Gastroesophageal sphincter (tissue), 4 donors: ENCODE measurements around the gene PTPRC. TPM values are rescaled to one million over a fixed set of nuclear protein-coding genes. Genes with fewer than 3 reads are reported as not detected.

Experiments
- ATAC-seq: fragments of 150-250 bp; one replicate; pipeline ENCODE4 v1.9.1; 2016; ENCODE audit warnings: mild to moderate bottlenecking, moderate library complexity
- H3K27ac ChIP-seq, 4 donors: fragments of 200-600 bp; sonication (generic) in 3 of 4; 1 replicate in 3 of 4; 2 replicates in 1 of 4; pipeline ENCODE4 v1.5.1; 2016 to 2019
- H3K27me3 ChIP-seq: fragments of 200-600 bp; sonication (generic); one replicate; pipeline ENCODE4 v1.5.1; 2019
- H3K36me3 ChIP-seq, 2 donors: fragments of 200-600 bp; sonication (generic); one replicate each; pipeline ENCODE4 v1.5.1; 2019; ENCODE audit warnings: control low read depth in 1 of 2
- H3K4me1 ChIP-seq, 3 donors: fragments of 200-600 bp; sonication (generic); 1 replicate in 2 of 3; 2 replicates in 1 of 3; pipeline ENCODE4 v1.5.1; 2016 to 2019; ENCODE audit warnings: control low read depth in 2 of 3
- H3K4me3 ChIP-seq, 2 donors: fragments of 200-600 bp; sonication (generic); one replicate each; pipeline ENCODE4 v1.5.1; 2019; ENCODE audit warnings: mild to moderate bottlenecking in 1 of 2, moderate library complexity in 1 of 2
- H3K9me3 ChIP-seq, 3 donors: fragments of 200-600 bp; sonication (generic); one replicate each; pipeline ENCODE4 v1.5.1; 2017 to 2019; ENCODE audit warnings: control low read depth in 2 of 3
- CTCF ChIP-seq, 4 experiments: fragments of 200-600 bp in 2 of 4; fragments of 450-650 bp in 2 of 4; sonication (generic) in 1 of 4; IDR thresholded peaks; one replicate each; pipeline ENCODE4 v1.5.1; 2017 to 2019; ENCODE audit warnings: antibody characterized with exemption in 4 of 4, mild to moderate bottlenecking in 2 of 4, moderate library complexity in 2 of 4
- EP300 ChIP-seq: sonication (generic); formaldehyde crosslinking; IDR thresholded peaks from one replicate; pipeline ENCODE4 v1.6.1; 2017; ENCODE audit warnings: antibody characterized with exemption, mild to moderate bottlenecking
- POLR2A ChIP-seq, 2 donors: fragments of 450-650 bp; IDR thresholded peaks; one replicate each; pipeline ENCODE4 v1.6.1; 2017; ENCODE audit warnings: antibody characterized with exemption in 2 of 2, mild to moderate bottlenecking in 2 of 2, moderate library complexity in 1 of 2
- POLR2AphosphoS5 ChIP-seq: sonication (generic); formaldehyde crosslinking; IDR thresholded peaks from one replicate; pipeline ENCODE4 v1.6.1; 2017; ENCODE audit warnings: antibody characterized with exemption
- WGBS, 2 donors: methylation state at CpG; one replicate each; pipeline ENCODE4 v1.1.5; 2018; ENCODE audit warnings: low coverage in 1 of 2; 5-methylcytosine and 5-hydroxymethylcytosine counted together
- total RNA-seq, 4 donors: library from RNA; depleted of rRNA; stranded (reverse); fragments of >200 nt; gene quantifications; one replicate each; pipeline ENCODE4 v1.1.0, GENCODE V29; 2016

Gene PTPRC
- total RNA-seq, 4 donors from 2014 or later = 5.0 to 31.9 (median 12.9) TPM

GRCh38 chr1:198620951-198621824 is 17.7 kb upstream of the PTPRC start:
- ATAC-seq = no peak
- H3K27ac ChIP-seq = no peak overlapping the region
- no peaks in the 10 kb centered on the region for H3K4me1 ChIP-seq
- TF ChIP-seq POLR2AphosphoS5 = no peak
- TF ChIP-seq POLR2A (IDR thresholded peaks at IDR 0.05) = no peak
- TF ChIP-seq EP300 = no peak
- no peak for TF ChIP-seq CTCF (IDR thresholded peaks at IDR 0.05)
- H3K36me3 ChIP-seq = no peaks in the 10 kb centered on the region
- H3K27me3 ChIP-seq = no peaks in the 10 kb centered on the region
- WGBS, 2 donors = 87% methylated on average over 8 of the region's 10 CpGs; no CpG with 5 or more reads in 1 of the 2 donors
- H3K9me3 ChIP-seq = no peaks in the 10 kb centered on the region
- no peak overlapping the region for H3K4me3 ChIP-seq

- ATAC-seq = no peak
- Histone ChIP-seq H3K27ac (no peak overlapping the region), H3K9me3 (no peaks in the 10 kb centered on the region), H3K36me3 (no peaks in the 10 kb centered on the region), H3K27me3 (no peaks in the 10 kb centered on the region), H3K4me3 (no peak overlapping the region), H3K4me1 (no peaks in the 10 kb centered on the region)
- TF ChIP-seq EP300 = no peak
- no peak for TF ChIP-seq CTCF (IDR thresholded peaks at IDR 0.05)
- no peak for TF ChIP-seq POLR2A (IDR thresholded peaks at IDR 0.05)
- no peak for TF ChIP-seq POLR2AphosphoS5
- 40 to 50% methylated on average over 1 of the region's 1 CpG for WGBS, 2 donors
Observed at GRCh38 chr1:198622001-198622400, 16.8 kb upstream of the PTPRC start.

GRCh38 chr1:198623752-198624647 is 14.8 kb upstream of the PTPRC start:
- H3K9me3 ChIP-seq = no peaks in the 10 kb centered on the region
- no peak overlapping the region for H3K27ac ChIP-seq
- no peaks in the 10 kb centered on the region for H3K4me1 ChIP-seq
- H3K27me3 ChIP-seq = no peaks in the 10 kb centered on the region
- no peak overlapping the region for H3K4me3 ChIP-seq
- TF ChIP-seq EP300 (no peak), POLR2AphosphoS5 (no peak), POLR2A (IDR thresholded peaks at IDR 0.05) (no peak), CTCF (IDR thresholded peaks at IDR 0.05) (no peak)
- H3K36me3 ChIP-seq = no peaks in the 10 kb centered on the region
- 70 to 71% methylated on average over 4 of the region's 4 CpGs for WGBS, 2 donors
- ATAC-seq = no peak

- WGBS, 2 donors = 71 to 73% methylated on average over 1 of the region's 1 CpG
- no peaks in the 10 kb centered on the region for H3K27me3 ChIP-seq
- TF ChIP-seq POLR2AphosphoS5 (no peak), CTCF (IDR thresholded peaks at IDR 0.05) (no peak), POLR2A (IDR thresholded peaks at IDR 0.05) (no peak), EP300 (no peak)
Observed at GRCh38 chr1:198624648-198624980, 14.2 kb upstream of the PTPRC start.

More at GRCh38 chr1:198624648-198624980, 14.2 kb upstream of the PTPRC start:
- no peaks in the 10 kb centered on the region for H3K36me3 ChIP-seq
- H3K9me3 ChIP-seq = no peaks in the 10 kb centered on the region
- no peak for ATAC-seq
- H3K27ac ChIP-seq = no peak overlapping the region
- no peak overlapping the region for H3K4me3 ChIP-seq
- no peaks in the 10 kb centered on the region for H3K4me1 ChIP-seq
